HG02678 (cell line): Measurements from ENCODE around the gene RNF169.

Experiments
- ATAC-seq: cut with Tn5 transposase; IDR thresholded peaks from one replicate; pipeline ENCODE4 v1.9.1; 2021; ENCODE audit warnings: mild to moderate bottlenecking, moderate library complexity; ENCODE audit not compliant: unreplicated experiment

RNF169 gene

GRCh38 chr11:74860743-74861142 lies 112.1 kb downstream of the RNF169 start:
- no peak for ATAC-seq

GRCh38 chr11:74863410-74863809 lies 114.8 kb downstream of the RNF169 start:
- ATAC-seq: no peak

GRCh38 chr11:74866557-74866956 lies 117.9 kb downstream of the RNF169 start:
- no peak for ATAC-seq

GRCh38 chr11:74870485-74870884 lies 121.8 kb downstream of the RNF169 start:
- ATAC-seq: no peak

- ATAC-seq: no peak
Measured at GRCh38 chr11:74871037-74871436, 122.4 kb downstream of the RNF169 start.

- ATAC-seq: no peak
Measured at GRCh38 chr11:74877132-74877531, 128.5 kb downstream of the RNF169 start.
